HUDEP-2 (cell line): ENCODE results near the gene BAHD1.
"Not testable (repeated sequence)": the region's sequence is repeated elsewhere in the genome, so short reads cannot be mapped to it uniquely, and the experiment has no call there.

Source experiments
- DNase-seq, 76 experiments: peaks; one replicate each; lab custom pipeline; 2025; ENCODE audit not compliant: unreplicated experiment in 76 of 76; lab: John Stamatoyannopoulos, UW

Gene BAHD1

DNA sequence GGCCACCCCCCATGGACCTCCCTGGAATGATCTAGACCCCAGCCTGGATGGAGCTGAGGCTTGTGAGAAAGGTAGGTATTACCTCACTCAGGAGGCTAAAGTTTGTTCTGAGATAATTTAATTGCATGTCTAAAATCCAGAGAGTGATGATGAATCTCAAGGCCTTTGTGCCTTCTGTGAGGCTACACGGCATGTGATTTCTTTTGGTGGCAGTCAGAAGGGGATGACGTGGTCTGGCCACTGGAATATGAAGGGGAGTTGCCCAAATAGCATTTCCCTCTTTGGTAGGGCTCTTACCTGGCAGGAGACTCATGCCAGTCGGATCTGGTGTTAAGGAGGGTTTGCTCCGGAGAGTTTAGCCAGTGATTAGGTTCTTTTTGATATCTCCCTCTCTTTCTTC, 2.5 kb downstream of the BAHD1 start:
- no peak for DNase-seq

DNA sequence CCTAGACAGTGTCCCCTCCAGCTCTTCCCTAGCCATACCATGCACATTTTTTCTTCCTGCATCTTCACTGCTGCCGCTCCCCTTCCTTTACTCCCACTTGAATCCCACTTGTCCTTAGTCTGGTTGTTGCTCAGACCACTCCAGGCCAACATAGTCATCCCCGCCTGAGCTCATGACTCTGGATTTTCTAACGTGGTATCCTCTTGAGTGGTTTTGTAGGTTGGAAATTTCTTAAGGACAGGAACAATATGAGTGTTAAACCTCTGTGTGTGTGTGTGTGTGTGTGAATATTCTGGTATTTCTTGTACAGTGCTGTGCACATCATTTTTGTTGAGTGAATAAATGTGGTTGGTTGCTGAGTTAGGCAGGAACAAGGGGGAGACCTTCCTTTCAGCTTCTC, 3.1 kb downstream of the BAHD1 start:
- DNase-seq: no peak

DNA sequence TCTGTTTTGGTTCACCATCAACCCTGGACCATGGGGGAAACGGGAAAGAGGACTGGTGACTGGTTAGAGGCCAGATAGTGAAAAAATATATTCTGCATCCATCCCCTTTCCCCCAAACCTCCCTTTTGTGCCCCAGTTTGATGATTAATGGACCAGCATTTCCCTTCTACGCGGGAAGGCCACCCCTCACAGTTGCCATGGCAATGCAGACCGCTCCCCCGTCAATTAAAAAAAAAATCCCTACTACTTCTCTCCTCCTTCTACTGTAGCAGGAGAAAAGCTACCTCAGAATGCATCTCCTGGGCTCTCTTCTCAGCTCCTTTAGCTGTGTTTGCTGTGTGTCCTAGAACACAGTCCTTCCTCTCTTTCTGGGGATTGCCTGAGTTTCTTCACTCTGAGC, 4.0 kb downstream of the BAHD1 start:
- no peak for DNase-seq

DNA sequence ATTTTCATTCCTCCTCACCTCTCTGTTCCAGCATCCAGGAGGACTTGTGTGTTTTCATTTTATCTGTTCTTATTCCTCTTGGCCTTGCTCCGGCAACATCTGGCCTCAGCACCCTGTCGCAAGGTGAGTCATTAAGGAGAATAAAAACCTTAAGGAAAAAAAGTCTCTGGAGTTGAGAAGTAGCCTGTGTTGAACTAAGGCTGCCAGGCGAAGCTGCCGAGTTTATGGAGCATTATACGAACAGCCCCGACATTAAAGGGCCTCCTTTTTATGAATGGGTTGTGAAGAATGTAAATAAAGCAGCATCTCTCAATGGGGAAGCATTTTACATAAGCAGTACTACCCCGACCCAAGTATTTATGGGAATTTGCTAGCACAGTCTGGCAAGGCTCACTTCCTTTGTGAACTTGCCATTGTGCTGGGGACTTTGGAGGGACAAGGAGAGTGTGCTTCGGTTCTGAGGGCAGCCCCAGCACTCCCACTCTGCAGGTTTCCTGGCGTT, 4.7 kb downstream of the BAHD1 start:
- DNase-seq: no peak

DNA sequence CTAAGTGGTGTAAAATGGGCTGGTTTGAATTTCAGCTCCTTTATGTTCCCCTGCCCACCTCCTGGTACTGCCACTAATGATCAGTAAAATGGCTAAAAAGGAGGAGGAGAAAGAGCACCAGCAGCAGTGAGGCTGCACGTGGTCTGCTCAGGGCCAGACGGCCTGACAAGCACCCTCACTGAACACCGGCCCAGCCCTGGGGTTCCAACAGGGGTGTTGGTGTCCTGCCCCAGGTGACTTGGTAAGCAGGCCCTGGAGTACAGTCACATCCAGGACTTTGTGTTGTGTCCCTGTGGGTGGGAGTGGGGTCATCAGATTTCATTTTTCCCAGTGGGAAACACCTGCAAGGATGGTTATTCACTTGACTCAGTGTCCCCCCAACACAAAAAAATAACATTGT, 5.4 kb downstream of the BAHD1 start:
- DNase-seq: no peak

DNA sequence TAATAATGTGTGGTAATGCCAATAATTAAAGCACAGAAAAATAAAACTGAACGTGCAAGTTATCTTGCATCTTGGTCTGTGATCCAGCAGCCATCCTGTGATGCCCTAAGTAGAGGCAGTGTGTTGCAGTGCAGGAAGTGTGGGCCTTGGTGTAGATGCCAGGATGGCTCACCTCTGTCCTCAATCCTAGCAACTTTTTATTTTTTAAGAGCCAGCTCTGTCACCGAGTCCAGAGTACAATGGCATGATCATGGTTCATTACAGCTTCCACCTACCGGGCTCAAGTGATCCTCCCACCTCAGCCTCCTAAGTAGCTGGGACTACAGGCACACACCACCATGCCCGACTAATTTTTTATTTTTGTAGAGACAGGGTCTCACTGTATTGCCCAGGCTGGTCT, 7.6 kb downstream of the BAHD1 start:
- no peak for DNase-seq

DNA sequence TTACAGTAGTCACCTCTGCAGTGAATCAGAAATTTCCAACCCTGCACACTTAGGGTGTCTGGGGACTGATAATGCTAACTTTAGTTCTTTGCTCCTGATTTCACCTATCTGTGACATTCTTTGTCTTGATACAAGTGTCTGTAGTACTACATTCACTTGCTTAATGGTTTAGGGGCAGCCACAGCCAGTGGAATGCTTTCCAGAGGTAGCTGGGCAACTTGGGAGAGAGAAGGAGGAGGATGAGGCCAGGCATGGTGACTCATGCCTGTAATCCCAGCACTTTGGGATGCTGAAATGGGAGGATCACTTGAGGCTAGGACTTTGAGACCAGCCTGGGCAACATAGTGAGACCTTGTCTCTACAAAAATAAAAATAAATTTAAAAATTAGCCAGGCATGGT, 8.5 kb downstream of the BAHD1 start:
- no peak for DNase-seq

DNA sequence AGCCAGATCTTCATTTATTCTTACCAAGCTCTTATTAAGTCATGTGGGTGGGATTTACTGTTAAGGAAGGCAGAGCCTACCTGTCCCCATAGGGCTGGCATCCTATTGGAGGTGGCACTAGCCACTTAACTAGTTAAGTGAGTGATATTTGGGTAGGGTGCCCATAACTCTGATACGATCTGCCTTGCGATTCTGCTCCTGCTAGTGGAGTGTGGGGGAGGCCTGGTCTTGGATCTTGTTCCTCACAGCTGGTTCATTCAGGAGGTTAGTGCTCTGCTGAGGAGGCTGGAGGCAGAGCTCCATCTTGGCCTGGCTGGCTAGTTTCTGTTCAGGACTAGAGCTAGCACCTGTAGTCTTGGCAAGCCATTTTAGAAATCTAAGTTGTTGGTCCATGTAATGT, 9.3 kb downstream of the BAHD1 start:
- peak in 7 of 76 experiments; percentile 19 to 30 (median 25) for DNase-seq

DNA sequence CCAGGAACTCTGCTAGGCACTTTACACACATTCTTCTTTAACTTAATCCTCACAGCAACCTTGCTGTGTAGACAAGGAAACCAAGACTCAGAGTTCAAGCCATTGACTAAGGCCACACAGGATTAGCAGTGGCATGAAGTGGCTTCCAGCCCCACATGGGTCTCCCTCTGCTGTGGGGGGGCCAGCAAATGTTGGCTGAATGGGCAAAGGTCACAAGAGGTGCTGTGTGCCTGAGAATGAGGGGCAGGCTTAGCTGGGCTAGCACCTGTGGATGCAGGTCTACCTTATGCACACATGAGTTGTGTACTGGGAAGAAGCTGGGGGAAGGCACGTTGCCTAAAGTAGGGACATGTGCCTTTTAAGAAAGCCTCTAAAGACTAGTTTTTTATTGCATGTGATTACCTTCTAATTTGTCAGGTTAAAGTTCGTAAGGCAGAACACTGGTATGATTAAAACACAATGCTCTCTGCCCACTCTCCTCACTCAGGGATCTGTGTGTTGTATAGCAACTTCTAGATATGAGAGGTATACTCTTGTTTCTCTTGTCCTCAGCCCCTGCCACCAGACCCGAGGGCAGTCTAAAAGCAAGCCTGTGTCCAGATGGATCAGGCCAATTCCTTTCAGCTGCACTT, 10.9 kb downstream of the BAHD1 start:
- no peak for DNase-seq

DNA sequence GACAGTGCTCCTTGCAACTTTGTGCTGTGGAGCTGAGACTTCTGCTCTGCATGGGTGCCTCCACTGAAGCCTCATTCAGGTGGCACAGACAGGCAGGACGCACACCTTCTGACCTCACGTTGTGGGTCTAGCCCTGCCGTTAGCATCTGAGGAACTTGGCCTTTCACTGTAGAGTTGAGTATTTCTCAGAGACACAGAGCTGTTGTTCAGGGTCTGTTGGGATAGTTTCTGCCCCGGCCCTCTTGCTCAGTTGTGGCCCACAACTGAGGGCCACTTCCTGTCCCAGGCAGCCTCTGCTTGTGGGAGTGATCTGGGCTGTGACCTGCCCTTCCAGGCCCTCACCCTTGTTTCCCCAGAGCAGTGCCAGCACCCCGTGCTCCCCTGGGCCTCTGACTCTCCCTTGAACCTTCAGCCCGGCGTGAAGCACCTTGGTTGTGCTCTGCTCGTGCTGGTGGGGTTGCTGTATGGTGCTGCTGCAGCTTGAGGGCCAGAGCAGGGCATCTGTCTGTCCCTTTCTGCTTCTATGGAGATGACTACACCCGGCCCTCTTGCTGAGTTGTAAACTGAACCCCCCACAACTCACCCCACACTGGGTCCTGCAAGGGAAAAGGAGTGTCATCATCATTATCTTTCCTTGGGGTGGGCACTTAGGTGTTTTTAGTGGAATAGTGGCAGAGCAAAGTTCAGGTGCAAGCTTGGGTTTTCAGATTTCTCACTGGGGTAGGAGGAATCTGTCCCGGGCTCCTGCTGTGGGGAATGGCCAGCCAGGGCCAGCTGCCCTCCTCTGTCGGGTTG, 11.7 kb downstream of the BAHD1 start:
- DNase-seq: no peak

DNA sequence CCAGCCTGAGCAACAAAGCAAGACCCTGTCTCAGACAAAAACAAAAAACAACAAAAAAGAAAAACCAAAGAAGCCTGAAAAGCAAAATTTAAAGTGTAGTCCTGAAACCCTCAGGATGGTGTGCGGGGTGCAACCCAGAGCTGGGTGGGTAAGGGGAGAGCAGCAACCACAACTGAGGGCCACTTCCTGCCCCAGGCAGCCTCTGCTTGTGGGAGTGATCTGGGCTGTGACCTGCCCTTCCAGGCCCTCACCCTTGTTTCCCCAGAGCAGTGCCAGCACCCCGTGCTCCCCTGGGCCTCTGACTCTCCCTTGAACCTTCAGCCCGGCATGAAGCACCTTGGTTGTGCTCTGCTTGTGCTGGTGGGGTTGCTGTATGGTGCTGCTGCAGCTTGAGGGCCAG, 13.2 kb downstream of the BAHD1 start:
- not testable (repeated sequence) for DNase-seq

DNA sequence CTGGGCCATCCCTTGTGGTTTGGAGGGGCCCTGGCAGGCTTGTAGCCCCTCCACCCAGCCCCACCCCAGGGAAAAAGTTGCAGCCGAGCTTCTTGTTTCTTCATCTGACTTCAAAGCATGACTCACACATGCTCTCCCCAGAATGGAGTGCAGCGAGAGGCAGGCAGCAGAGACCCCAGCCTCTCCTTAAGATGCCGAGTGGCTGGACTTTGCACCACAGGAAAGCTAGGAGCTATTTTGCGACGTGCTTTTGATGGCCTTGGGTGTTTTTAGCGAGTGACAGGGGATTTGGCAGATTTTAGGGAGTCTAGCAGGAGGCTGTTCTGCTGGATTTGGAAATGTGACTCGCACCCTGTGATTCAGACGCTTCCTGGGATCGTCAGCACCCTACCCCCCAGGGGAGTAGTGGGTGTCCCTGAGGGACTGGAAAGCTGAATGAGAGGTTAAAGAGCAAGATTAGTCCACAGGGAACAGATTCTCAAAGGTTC, 14.2 kb downstream of the BAHD1 start:
- no peak for DNase-seq

DNA sequence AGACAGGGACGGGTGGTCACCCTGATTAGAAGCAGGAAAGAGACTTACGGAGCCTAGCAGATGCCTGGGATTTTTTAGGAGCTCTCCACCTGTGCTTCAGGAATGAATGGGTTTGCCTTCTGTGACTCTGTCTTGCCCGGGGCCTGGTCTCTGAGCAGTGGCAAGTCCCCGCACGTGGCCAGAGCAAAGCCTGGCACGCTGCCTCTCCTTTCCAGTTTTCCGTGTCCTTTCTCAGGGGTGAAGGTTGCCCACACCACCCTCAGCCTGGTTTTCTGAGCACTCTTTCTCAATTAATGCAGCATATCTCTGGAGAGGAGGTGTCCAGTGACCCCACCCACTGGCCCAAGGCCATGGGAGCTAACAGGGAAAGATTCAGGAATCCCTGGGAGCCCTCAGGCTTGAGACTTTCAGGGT, 15.6 kb downstream of the BAHD1 start:
- DNase-seq: no peak

DNA sequence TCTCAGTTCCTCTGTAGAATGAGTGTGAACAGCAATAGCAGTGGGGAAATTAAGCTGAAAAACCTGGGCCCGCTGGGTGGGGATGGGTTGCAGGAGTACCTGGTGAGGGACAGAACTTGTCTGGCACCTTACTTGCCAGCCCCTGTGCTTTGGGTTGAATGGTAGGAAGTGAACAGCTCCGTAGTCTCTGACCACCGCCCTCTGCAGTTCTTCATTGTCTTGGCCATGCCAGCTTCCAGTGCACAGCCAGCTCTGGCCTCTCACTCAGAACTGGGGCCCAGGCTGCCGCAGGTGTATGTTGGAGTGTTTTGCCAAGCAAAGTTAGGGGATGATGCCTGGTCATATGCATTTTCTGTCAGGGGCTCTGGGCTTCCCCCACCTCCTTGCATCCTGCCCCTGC, 16.0 kb downstream of the BAHD1 start:
- no peak for DNase-seq

DNA sequence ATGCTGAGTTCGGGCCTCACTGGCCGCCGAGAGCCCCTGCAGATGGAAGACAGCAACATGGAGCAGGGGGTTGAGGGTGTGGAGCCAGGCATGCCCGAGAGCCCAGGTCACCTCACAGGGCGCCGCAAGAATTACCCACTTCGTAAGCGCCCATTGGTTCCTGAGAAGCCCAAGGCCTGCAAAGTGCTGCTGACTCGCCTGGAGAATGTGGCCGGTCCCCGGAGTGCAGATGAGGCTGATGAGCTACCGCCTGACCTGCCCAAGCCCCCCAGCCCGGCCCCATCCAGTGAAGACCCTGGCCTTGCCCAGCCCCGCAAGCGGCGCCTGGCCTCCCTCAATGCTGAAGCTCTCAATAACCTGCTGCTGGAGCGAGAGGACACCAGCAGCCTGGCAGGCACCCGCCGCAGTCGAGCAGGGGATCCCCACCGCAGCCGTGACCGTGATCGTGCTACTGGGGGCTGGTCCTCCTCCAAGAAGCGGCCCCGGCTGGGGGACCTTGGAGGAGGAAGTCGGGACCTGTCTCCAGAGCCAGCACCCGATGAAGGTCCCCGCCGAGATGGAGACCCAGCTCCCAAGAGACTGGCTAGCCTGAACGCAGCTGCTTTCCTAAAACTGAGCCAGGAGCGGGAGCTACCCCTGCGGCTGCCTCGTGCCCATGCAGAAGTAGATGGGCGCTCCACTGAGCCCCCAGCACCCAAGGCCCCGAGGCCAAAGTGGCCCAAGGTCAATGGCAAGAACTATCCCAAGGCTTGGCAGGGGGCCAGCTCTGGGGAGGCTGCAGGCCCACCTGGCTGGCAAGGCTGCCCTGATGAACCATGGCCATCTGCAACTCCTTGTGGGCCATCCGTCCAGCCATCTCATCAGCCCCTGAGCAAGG, 18.0 kb downstream of the BAHD1 start:
- DNase-seq: no peak

DNA sequence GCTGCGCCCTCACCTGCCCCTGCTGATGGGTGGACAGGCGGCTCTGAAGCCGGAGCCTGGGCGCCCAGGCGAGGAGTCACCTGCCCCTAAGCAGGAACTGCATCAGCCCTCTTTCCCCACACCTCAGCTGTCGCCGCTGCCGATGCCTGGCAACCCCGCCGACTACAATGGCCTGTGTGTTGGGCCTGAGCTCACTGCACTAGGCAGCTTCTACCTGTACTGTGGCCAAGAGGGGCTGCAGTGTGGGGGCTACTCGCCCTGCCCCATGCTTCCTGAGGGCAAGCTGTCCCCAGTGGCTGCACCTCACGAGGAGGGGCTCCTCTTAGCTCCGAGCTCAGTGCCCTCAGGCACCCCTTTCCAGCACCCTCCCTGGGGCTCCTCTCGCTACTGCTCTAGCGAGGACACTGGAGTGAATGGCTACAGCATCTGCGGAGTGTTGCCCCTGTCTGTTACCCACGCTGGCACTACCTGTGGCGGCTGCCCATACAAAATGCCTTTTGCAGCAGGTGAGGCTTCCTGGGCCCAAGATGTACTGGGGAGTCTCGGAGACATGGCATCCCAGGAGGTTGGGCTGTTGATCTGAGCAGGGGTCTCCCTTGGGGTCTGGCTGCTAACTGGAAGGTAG, 18.8 kb downstream of the BAHD1 start:
- DNase-seq: no peak

DNA sequence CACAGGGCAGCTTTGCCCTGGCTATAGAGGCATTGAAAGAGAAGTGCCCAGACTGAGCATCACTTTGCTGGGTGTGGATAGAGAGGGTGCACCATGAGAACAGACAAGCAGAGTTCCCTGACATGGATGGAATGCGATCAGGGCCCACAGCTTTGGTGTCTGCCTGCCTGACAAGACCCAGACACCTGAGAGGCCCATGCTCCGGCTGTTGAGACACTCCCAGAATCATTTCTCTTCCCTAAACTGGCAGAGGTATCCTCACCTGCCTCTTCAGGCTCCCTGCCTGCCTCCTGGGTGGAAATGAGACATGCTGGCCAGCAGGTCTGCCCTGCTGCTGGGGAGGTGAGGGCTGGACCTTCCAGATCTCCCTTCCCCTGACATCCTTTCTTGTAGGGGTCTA, 19.7 kb downstream of the BAHD1 start:
- no peak for DNase-seq

DNA sequence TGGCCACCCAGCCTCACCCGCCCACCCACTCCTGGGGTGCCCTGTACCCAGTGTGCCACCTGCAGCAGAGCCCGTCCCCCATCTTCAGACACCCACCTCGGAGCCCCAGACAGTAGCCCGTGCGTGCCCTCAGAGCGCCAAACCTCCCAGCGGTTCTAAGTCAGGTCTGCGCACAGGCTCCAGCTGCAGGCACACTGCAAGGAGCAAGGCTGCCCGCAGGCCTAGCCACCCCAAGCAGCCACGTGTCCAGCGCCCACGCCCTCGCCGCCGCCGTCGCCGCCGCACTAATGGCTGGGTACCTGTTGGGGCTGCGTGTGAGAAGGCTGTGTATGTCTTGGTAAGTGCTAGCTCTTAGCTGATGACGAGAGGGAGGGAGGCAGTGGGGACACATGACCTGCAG, 21.2 kb downstream of the BAHD1 start:
- DNase-seq: no peak

DNA sequence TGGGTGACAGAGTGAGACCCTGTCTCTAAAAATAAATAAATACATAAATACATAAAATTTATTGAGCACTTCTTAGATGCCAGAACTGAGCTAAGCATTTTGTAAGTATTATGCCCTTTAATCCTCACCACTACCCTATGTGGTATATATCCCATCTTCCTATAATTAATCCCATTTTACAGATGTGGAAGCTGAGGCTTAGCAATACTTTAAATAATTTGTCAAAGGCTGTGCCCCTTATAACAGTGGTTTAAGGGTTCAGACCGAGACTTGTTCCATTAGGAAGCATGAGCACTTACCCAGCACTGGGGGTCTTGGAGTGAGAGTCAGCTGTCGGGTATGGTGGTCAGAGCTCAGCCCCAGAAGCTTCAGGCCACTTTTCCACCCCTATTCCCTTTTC, 22.5 kb downstream of the BAHD1 start:
- no peak for DNase-seq

DNA sequence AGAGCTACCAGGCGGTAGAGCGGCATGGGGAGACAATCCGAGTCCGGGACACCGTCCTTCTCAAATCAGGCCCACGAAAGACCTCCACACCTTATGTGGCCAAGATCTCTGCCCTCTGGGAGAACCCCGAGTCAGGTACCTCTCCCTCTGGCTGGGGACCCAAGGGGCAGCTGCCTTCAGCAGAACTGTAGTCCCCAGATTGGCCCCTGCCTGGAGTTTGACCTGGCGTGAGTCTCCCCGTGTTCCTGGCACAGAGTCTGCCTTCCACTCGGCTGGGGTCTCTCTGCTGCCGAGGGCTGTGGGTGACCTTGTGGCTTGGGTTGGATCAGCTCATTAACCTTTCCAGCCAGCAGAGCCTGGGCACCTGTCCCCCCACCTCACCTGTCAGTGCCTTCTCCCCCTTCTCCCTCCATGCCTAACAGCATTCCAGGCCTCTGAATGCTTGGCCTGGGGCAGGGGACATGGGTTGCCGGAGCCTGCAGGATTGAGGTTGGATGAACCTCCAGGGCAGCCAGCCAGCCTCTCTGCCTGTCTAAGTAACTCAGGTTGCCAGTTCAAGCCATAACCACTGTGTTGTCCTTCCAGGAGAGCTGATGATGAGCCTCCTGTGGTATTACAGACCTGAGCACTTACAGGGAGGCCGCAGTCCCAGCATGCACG, 23.3 kb downstream of the BAHD1 start:
- DNase-seq: no peak
